GM18502 (cell line): ENCODE results near the gene IGFBP7.

Source experiments
- ATAC-seq: cut with Tn5 transposase; IDR thresholded peaks from one replicate; pipeline ENCODE4 v1.9.1; 2021; ENCODE audit warnings: mild to moderate bottlenecking; ENCODE audit not compliant: unreplicated experiment, poor library complexity

IGFBP7 gene

GRCh38 chr4:57098941-57099340 lies 11.2 kb downstream of the IGFBP7 start:
- ATAC-seq: no peak

GRCh38 chr4:57098415-57098814 lies 11.8 kb downstream of the IGFBP7 start:
- no peak for ATAC-seq

- no peak for ATAC-seq
These were observed 12.5 kb downstream of the IGFBP7 start for GRCh38 chr4:57097711-57098110.

GRCh38 chr4:57095956-57096355 lies 14.2 kb downstream of the IGFBP7 start:
- no peak for ATAC-seq

- ATAC-seq: no peak
These were observed 14.9 kb downstream of the IGFBP7 start for GRCh38 chr4:57095245-57095644.

- no peak for ATAC-seq
These were observed 15.4 kb downstream of the IGFBP7 start for GRCh38 chr4:57094832-57095223.

GRCh38 chr4:57093845-57094831 lies 16.0 kb downstream of the IGFBP7 start:
- no peak for ATAC-seq

- ATAC-seq: no peak
These were observed 18.5 kb downstream of the IGFBP7 start for GRCh38 chr4:57091657-57092162.

GRCh38 chr4:57090079-57090478 lies 20.1 kb downstream of the IGFBP7 start:
- no peak for ATAC-seq

GRCh38 chr4:57089549-57089948 lies 20.6 kb downstream of the IGFBP7 start:
- ATAC-seq: no peak

GRCh38 chr4:57086031-57086723 lies 24.0 kb downstream of the IGFBP7 start:
- ATAC-seq: no peak

- ATAC-seq: no peak
These were observed 24.9 kb downstream of the IGFBP7 start for GRCh38 chr4:57085278-57085677.

- ATAC-seq: no peak
These were observed 25.8 kb downstream of the IGFBP7 start for GRCh38 chr4:57084360-57084759.

- no peak for ATAC-seq
These were observed 27.1 kb downstream of the IGFBP7 start for GRCh38 chr4:57083090-57083489.

- ATAC-seq: no peak
These were observed 28.2 kb downstream of the IGFBP7 start for GRCh38 chr4:57081651-57082621.

GRCh38 chr4:57080781-57081650 lies 29.2 kb downstream of the IGFBP7 start:
- no peak for ATAC-seq

GRCh38 chr4:57078685-57079521 lies 31.3 kb downstream of the IGFBP7 start:
- no peak for ATAC-seq
